Right ventricle myocardium superior (tissue), 1 donor: ENCODE results near the gene ALDH2. TPM values are rescaled to one million over a fixed set of nuclear protein-coding genes. Genes with fewer than 3 reads are reported as not detected.
"Not testable (repeated sequence)": the region's sequence is repeated elsewhere in the genome, so short reads cannot be mapped to it uniquely, and the experiment has no call there.

ENCODE experiments used
- ATAC-seq: fragments of 200-7000 bp; cut with Tn5 transposase; one replicate; pipeline ENCODE4 v1.9.1; 2020; ENCODE audit warnings: mild to moderate bottlenecking; ENCODE audit not compliant: poor library complexity
- DNase-seq: peaks from one replicate; pipeline ENCODE4 v3.0.0-alpha.2; 2020
- intact Hi-C: fragments of 100-400 bp; cut with DNase I; formaldehyde crosslinking; loops from one replicate; pipeline ENCODE4 v1.11.2; 2022
- long read RNA-seq: library from polyadenylated mRNA; unstranded; transcript quantifications from one replicate; pipeline ENCODE4 v2.0.0, GENCODE V29; 2021
- total RNA-seq: library from RNA; stranded (reverse); fragmentation: NEBNext Ultra II Directional; extraction: Animal tissue kit (Norgen Biotek cat#: 25700); gene quantifications from one replicate; pipeline ENCODE4 v1.2.1, GENCODE V29; 2021
- donor health status: DM: no; HTN: yes; CAD: no; lungs with severe emphysema.

ALDH2 gene
- total RNA-seq = 459 TPM
- long read RNA-seq, full-length matches to known transcripts = 2,236 of 2,396 reads
- long read RNA-seq, partial matches to known transcripts = 100 of 2,396 reads
- long read RNA-seq, other reads (novel, unspliced or antisense) = 60 of 2,396 reads

DNA sequence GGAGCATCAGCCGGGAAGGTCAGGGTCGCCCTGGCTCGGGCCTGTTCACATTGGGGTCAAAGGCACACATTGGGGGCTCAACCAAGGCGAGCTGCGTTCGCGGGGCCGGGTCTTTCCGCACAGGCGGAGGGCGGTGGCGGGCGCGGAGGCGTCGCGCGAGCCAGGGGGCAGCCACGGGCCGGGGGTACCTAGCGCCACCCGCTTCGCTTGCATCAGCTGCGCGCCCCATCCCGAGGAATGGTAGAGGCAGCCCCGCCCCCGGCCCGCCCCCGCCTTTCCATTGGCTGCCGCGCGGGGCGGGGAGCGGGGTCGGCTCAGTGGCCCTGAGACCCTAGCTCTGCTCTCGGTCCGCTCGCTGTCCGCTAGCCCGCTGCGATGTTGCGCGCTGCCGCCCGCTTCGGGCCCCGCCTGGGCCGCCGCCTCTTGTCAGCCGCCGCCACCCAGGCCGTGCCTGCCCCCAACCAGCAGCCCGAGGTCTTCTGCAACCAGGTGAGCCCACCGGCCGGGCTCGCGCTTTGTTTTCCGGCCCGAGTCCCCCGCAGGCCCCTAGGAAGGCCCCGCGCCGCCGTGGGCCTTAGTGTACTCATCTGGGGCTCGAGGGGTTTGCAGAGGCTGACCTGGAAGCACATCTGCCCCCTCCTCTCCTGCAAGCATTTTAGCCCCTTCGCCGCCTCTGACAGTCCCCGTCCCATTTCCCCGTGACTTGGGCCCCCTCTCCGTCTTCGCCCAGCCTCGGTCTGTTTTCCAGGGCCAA, at the start of gene ALDH2:
TSS of gene ALDH2 (plus strand) at position 326 of the 754 bp plus-strand sequence. CDS start at position 376, 50 bp downstream.
- ATAC-seq (peak; percentile 98), DNase-seq (peak; percentile 87)
- intact Hi-C loops = no loop called here

- intact Hi-C loops, DNase-seq, ATAC-seq: not testable (repeated sequence)
Observed at GRCh38 chr12:111719316-111719715, 47.4 kb upstream of the ALDH2 start.

- DNase-seq = no peak
- no peak for ATAC-seq
Observed at GRCh38 chr12:111720457-111720856, 46.3 kb upstream of the ALDH2 start.

DNA sequence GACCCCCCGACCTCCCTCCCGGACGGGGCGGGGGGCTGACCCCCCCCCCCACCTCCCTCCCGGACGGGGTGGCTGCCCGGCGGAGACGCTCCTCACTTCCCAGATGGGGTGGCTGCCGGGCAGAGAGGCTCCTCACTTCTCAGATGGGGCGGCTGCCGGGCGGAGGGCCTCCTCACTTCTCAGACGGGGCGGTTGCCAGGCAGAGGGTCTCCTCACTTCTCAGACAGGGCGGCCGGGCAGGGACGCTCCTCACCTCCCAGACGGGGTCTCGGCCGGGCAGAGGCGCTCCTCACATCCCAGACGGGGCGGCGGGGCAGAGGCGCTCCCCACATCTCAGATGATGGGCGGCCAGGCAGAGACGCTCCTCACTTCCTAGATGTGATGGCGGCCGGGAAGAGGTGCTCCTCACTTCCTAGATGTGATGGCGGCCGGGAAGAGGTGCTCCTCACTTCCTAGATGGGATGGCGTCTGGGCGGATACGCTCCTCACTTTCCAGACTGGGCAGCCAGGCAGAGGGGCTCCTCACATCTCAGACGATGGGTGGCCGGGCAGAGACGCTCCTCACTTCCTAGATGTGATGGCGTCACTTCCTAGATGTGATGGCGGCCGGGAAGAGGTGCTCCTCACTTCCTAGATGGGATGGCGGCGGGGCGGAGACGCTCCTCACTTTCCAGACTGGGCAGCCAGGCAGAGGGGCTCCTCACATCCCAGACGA, 42.9 kb upstream of the ALDH2 start:
- ATAC-seq, intact Hi-C loops, DNase-seq: not testable (repeated sequence)

More at GRCh38 chr12:111720457-111720856, 46.3 kb upstream of the ALDH2 start:
- intact Hi-C loops = no loop called here

DNA sequence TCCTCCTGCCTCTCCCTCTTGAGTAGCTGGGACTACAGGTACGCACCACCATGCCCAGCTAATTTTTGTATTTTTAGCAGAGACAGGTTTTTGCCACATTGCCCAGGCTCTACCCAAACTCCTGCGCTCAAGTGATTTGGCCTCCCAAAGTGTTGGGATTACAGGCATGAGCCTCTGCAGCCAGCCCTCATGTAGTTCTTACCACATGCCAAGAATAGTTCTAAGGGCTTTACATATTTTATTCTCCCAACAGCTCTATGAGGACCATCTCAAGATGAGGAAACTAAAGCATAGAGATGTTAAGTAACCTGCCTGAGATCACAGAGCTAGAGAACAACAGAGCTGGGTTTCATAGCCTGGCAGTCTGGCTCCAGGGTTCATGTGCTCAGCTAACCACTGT, 37.9 kb upstream of the ALDH2 start:
- DNase-seq = no peak
- intact Hi-C loops = no loop called here
- ATAC-seq = no peak

- ATAC-seq (no peak), DNase-seq (no peak)
- intact Hi-C loops = no loop called here
Observed at GRCh38 chr12:111730420-111730819, 36.3 kb upstream of the ALDH2 start.

- no peak for ATAC-seq
- intact Hi-C loops = no loop called here
- DNase-seq = no peak
Observed at GRCh38 chr12:111732786-111733185, 33.9 kb upstream of the ALDH2 start.

GRCh38 chr12:111733340-111733915, 33.3 kb upstream of the ALDH2 start:
- intact Hi-C loops = no loop called here
- DNase-seq = no peak
- ATAC-seq = no peak

DNA sequence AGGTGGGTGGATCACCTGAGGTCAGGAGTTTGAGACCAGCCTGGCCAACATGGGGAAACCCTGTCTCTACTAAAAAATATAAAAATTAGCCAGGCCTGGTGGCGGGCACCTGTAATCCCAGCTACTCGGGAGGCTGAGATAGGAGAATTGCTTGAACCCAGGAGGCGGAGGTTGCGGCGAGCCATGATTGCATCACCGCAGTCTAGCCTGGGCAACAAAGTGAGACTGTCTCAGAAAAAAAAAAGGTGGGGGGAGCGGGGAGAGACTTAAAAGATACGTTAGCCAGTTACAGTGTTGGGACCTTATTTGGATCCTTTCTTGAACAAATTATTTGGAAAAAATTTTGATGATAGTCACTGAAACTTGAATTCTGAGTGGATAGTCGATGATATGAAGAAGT, 27.2 kb upstream of the ALDH2 start:
- intact Hi-C loops, ATAC-seq: not testable (repeated sequence)
- peak; percentile 16 for DNase-seq

- intact Hi-C loops = no loop called here
- ATAC-seq = peak; percentile 77
- DNase-seq = peak; percentile 15
Observed at GRCh38 chr12:111741235-111741812, 25.4 kb upstream of the ALDH2 start.

- ATAC-seq = no peak
- intact Hi-C loops = no loop called here
- DNase-seq = no peak
Observed at GRCh38 chr12:111745211-111745610, 21.5 kb upstream of the ALDH2 start.

DNA sequence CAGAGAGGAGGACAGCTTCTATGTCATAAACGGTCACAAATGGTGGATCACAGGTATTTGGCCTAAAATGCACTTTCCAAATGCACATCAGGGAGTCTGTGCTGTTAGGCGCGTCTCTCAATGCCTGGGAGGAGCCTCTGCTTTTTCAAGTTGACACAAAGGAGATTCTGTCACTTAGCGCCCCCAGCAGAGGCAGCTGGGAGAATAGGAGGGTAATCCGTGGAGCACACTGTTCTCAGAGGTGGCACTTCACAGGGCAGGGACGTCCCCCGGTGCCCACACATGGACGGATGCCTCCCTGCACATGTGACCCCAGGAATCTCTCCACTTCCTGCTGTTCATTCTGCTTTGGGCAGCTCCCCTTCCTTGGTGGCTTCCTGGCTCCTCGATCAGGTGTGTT, 19.4 kb upstream of the ALDH2 start:
- DNase-seq (peak; percentile 32), ATAC-seq (no peak)

GRCh38 chr12:111748151-111748672, 18.5 kb upstream of the ALDH2 start:
- DNase-seq (peak; percentile 31), ATAC-seq (no peak)
- intact Hi-C loops = no loop called here

More for the DNA sequence above, 19.4 kb upstream of the ALDH2 start:
- intact Hi-C loops = no loop called here

GRCh38 chr12:111748867-111749266, 17.9 kb upstream of the ALDH2 start:
- intact Hi-C loops = no loop called here
- ATAC-seq = peak; percentile 30

GRCh38 chr12:111749391-111749790, 17.3 kb upstream of the ALDH2 start:
- ATAC-seq (no peak), DNase-seq (no peak)
- intact Hi-C loops = no loop called here

More at GRCh38 chr12:111748867-111749266, 17.9 kb upstream of the ALDH2 start:
- peak; percentile 36 for DNase-seq

DNA sequence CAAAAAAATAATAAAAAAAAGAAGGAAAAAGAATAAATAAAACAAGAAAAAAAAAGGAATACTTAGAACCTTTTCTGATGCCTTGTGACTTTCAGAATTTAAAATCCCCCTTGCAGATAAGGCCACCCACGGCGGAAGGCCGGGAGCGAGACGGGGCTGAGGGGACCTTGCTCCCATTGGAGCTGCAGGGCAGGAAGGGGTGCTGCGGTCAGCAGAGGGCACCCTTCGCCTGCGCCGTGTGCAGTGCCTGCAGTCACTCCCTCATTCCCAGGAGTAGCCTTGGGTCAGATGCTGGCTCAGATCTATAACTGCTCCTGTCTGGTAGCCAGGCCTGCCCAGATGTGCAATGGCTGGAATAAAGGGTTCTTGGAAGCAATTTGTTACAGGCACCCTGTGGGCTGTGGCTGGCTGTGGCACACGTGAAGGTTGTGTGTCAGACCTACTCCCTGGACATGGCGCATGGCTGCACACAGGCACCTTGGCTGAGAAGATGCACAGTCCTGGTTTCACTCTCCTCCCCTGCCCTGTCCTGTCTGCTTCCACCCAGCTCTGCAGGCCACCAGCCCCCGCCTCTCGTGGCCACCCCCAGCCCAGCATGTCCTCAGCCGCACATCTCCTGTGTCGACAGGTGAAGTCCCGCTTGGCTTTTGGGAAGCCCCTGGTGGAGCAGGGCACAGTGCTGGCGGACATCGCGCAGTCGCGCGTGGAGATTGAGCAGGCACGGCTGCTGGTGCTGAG, 13.4 kb upstream of the ALDH2 start:
- intact Hi-C loops = loop anchor here (5.0 kb wide), 2 partner anchors 34 to 59 kb away; no protein-coding TSS in a partner anchor

GRCh38 chr12:111754671-111755070, 12.1 kb upstream of the ALDH2 start:
- intact Hi-C loops = loop anchor here (5.0 kb wide), 2 partner anchors 33 to 58 kb away; no protein-coding TSS in a partner anchor
- ATAC-seq = peak; percentile 59
- DNase-seq = peak; percentile 76

More for the DNA sequence above, 13.4 kb upstream of the ALDH2 start:
- DNase-seq = peak; percentile 78
- peak; percentile 77 for ATAC-seq

- intact Hi-C loops = no loop called here
- DNase-seq (peak; percentile 34), ATAC-seq (no peak)
Observed at GRCh38 chr12:111756196-111756595, 10.5 kb upstream of the ALDH2 start.
